GM23338 (cell line): ENCODE data around the gene ZNF474. TPM values are rescaled to one million over a fixed set of nuclear protein-coding genes. Genes with fewer than 3 reads are reported as not detected.

ENCODE experiments used
- ATAC-seq: fragments of 200-7000 bp; cut with Tn5 transposase; 3 replicates; pipeline ENCODE4 v1.9.1; 2020
- DNase-seq: peaks from one replicate; pipeline ENCODE4 v3.0.0-alpha.2; 2015; ENCODE audit warnings: low spot score
- H2AFZ ChIP-seq: fragments of 200-600 bp; sonication (generic); 2 replicates; pipeline ENCODE4 v1.8.0; 2016; ENCODE audit warnings: antibody characterized with exemption, mild to moderate bottlenecking, moderate library complexity
- H3F3A ChIP-seq: fragments of 200-600 bp; sonication (generic); replicated peaks from 2 replicates; pipeline ENCODE4 v1.8.0; 2017; ENCODE audit warnings: antibody characterized with exemption, mixed run types, low read depth
- H3K27ac ChIP-seq: fragments of 200-600 bp; sonication (generic); 2 replicates; pipeline ENCODE4 v1.6.1; 2016; ENCODE audit warnings: low read depth
- H3K27me3 ChIP-seq: fragments of 200-600 bp; sonication (generic); 2 replicates; pipeline ENCODE4 v1.8.0; 2016; ENCODE audit warnings: mild to moderate bottlenecking, mixed run types, moderate library complexity; ENCODE audit not compliant: insufficient read depth
- H3K36me3 ChIP-seq: fragments of 200-600 bp; sonication (generic); 2 replicates; pipeline ENCODE4 v1.8.0; 2016; ENCODE audit warnings: mild to moderate bottlenecking; ENCODE audit not compliant: insufficient read depth
- H3K4me1 ChIP-seq: fragments of 200-600 bp; sonication (generic); 2 replicates; pipeline ENCODE4 v1.8.0; 2016; ENCODE audit warnings: mild to moderate bottlenecking, moderate library complexity; ENCODE audit not compliant: insufficient read depth
- H3K4me2 ChIP-seq: fragments of 200-600 bp; sonication (generic); 2 replicates; pipeline ENCODE4 v1.7.1; 2017; ENCODE audit warnings: mixed run types
- H3K4me3 ChIP-seq: fragments of 200-600 bp; sonication (generic); 2 replicates; pipeline ENCODE4 v1.6.1; 2016; ENCODE audit warnings: mixed run types
- H3K79me2 ChIP-seq: fragments of 200-600 bp; sonication (generic); replicated peaks from 2 replicates; pipeline ENCODE4 v1.8.0; 2017; ENCODE audit warnings: mild to moderate bottlenecking; ENCODE audit not compliant: insufficient read depth
- H3K9me2 ChIP-seq: fragments of 200-600 bp; sonication (generic); 2 replicates; pipeline ENCODE4 v1.8.0; 2017; ENCODE audit not compliant: insufficient read depth
- H4K20me1 ChIP-seq: fragments of 200-600 bp; sonication (generic); replicated peaks from 2 replicates; pipeline ENCODE4 v1.8.0; 2017; ENCODE audit warnings: mild to moderate bottlenecking; ENCODE audit not compliant: insufficient read depth
- H3K27ac Mint-ChIP-seq: 2 replicates; pipeline ENCODE4 v1.8.0; 2020; ENCODE audit warnings: inconsistent platforms, mild to moderate bottlenecking, moderate library complexity, mixed read lengths
- H3K27me3 Mint-ChIP-seq: 3 replicates; pipeline ENCODE4 v1.8.0; 2022; ENCODE audit warnings: low read depth, mild to moderate bottlenecking, moderate library complexity, mixed read lengths, inconsistent platforms; ENCODE audit not compliant: insufficient read depth, poor library complexity
- H3K36me3 Mint-ChIP-seq: 3 replicates; pipeline ENCODE4 v1.8.0; 2021; ENCODE audit warnings: low read depth, mild to moderate bottlenecking, inconsistent platforms, moderate library complexity, mixed read lengths
- H3K4me1 Mint-ChIP-seq: 3 replicates; pipeline ENCODE4 v1.8.0; 2020; ENCODE audit warnings: mild to moderate bottlenecking, inconsistent platforms, mixed read lengths
- H3K4me3 Mint-ChIP-seq: 3 replicates; pipeline ENCODE4 v1.8.0; 2021; ENCODE audit warnings: moderate library complexity, mild to moderate bottlenecking, inconsistent platforms, mixed read lengths
- H3K9me3 Mint-ChIP-seq: 3 replicates; pipeline ENCODE4 v1.8.0; 2020; ENCODE audit warnings: moderate library complexity, mild to moderate bottlenecking, inconsistent platforms, mixed read lengths
- CREB1 ChIP-seq: fragments of 250-450 bp; sonication (Bioruptor Pico); IDR thresholded peaks from 2 replicates; pipeline ENCODE4 v1.5.0; 2020; ENCODE audit warnings: low read depth, mild to moderate bottlenecking, moderate library complexity
- CTCF ChIP-seq, 2 experiments: fragments of 200-600 bp in 1 of 2; sonication (generic) in 1 of 2; conservative IDR thresholded peaks; 2 replicates each; pipeline versions ENCODE4 v1.5.1 to v1.6.1; 2016 to 2017; ENCODE audit warnings: antibody characterized with exemption in 2 of 2, low read depth in 2 of 2, mild to moderate bottlenecking in 2 of 2, moderate library complexity in 1 of 2
- ETS1 ChIP-seq: IDR thresholded peaks from 2 replicates; pipeline ENCODE4 v1.6.1; 2016; ENCODE audit warnings: antibody characterized with exemption
- EZH2 ChIP-seq: fragments of 200-600 bp; sonication (generic); IDR thresholded peaks from one replicate; pipeline ENCODE4 v1.8.0; 2017; ENCODE audit warnings: antibody characterized with exemption, mild to moderate bottlenecking, low read depth; ENCODE audit not compliant: unreplicated experiment
- EZH2phosphoT487 ChIP-seq: fragments of 200-600 bp; sonication (generic); IDR thresholded peaks from one replicate; pipeline ENCODE4 v1.8.1; 2018; ENCODE audit warnings: antibody characterized with exemption; ENCODE audit not compliant: unreplicated experiment
- JUNB ChIP-seq: IDR thresholded peaks from one replicate; pipeline ENCODE4 v1.6.1; 2016; ENCODE audit warnings: antibody characterized with exemption; ENCODE audit not compliant: unreplicated experiment
- NANOG ChIP-seq: IDR thresholded peaks from 2 replicates; pipeline ENCODE4 v1.6.1; 2016; ENCODE audit warnings: antibody characterized with exemption, borderline replicate concordance
- POLR2AphosphoS5 ChIP-seq: IDR thresholded peaks from 2 replicates; pipeline ENCODE4 v1.6.1; 2016; ENCODE audit warnings: antibody characterized with exemption, low read depth
- STAT1 ChIP-seq: IDR thresholded peaks from one replicate; pipeline ENCODE4 v1.6.1; 2016; ENCODE audit warnings: antibody characterized with exemption; ENCODE audit not compliant: unreplicated experiment
- ZNF114 ChIP-seq: fragments of 250-450 bp; sonication (Bioruptor Pico); IDR thresholded peaks from 2 replicates; pipeline ENCODE4 v1.5.0; 2020; ENCODE audit warnings: mild to moderate bottlenecking, moderate library complexity
- polyA plus RNA-seq: library from polyadenylated mRNA; unstranded; fragments of >200 nt; fragmentation: Nextera tagmentation; extraction: Ambion mirVana; gene quantifications from 2 replicates; pipeline ENCODE4 v1.2.1, GENCODE V29; 2016
- total RNA-seq: library from RNA; depleted of rRNA; stranded (reverse); fragments of >200 nt; shearing (Covaris generic); gene quantifications from 2 replicates; pipeline ENCODE4 v1.2.3, GENCODE V29; 2014
- TF ChIP-seq, protein P1 (sequence below): IDR thresholded peaks from one replicate; pipeline ENCODE4 v1.6.1; 2018; ENCODE audit warnings: antibody characterized with exemption; ENCODE audit not compliant: unreplicated experiment

Gene ZNF474
- total and polyA plus RNA-seq, 2 experiments from 2014 or later = 0.59 TPM; not detected in 1

DNA sequence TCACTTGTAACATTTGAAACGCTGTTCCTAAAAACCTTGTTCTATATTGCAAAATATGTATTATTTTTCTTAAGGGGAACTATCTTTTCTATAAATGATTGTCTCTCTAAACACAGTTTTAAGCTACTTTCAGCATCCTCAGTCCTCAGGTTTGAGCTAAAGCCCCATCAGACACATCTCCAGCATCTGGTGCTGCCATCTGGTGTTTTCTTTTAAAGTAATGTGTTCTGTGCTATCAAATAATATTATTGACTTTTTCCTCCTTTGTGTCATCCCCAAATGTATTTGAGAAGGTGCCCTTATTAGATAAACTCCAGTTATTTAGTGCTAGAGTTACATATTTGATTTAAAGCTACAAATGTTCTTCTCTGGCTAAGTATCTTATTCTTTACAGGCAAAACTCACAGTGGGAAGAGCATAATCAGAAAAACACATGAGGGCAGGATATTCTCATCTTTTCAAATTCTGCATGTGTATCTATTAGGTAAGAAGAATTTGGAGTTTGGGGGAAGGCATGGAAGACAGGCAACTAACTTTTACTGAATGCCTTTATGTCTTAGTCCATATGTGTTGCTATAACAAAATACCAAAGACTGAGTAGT lies 27.5 kb downstream of the ZNF474 start:
- Mint-ChIP-seq H3K27me3 (peaks cover 2% of the 10 kb centered on the region), H3K27ac (no peak overlapping the region), H3K4me1 (no peaks in the 10 kb centered on the region; the same call in 2 of the 3 replicates), H3K4me3 (no peak overlapping the region), H3K9me3 (no peaks in the 10 kb centered on the region), H3K36me3 (no peaks in the 10 kb centered on the region)
- Histone ChIP-seq H3K79me2 (no peaks in the 10 kb centered on the region), H3K27me3 (no peaks in the 10 kb centered on the region), H3K4me3 (no peak overlapping the region), H3K9me2 (no peaks in the 10 kb centered on the region), H2AFZ (no peak overlapping the region), H3K36me3 (no peaks in the 10 kb centered on the region), H3F3A (no peaks in the 10 kb centered on the region), H4K20me1 (no peaks in the 10 kb centered on the region), H3K27ac (no peak overlapping the region), H3K4me1 (no peaks in the 10 kb centered on the region), H3K4me2 (no peak overlapping the region)
- ATAC-seq = peak; percentile 61
- no peak for TF ChIP-seq EZH2phosphoT487
- TF ChIP-seq CTCF (conservative IDR thresholded peaks at IDR 0.05; ENCODE audit: low read depth in 2 of 2) = peak; percentile 67 to 72
- no peak for TF ChIP-seq CREB1 (CRISPR knock-in tag)
- no peak for TF ChIP-seq POLR2AphosphoS5
- peak; percentile 65 for DNase-seq

- H3K4me2 ChIP-seq = no peak overlapping the region
- Mint-ChIP-seq H3K27me3 (peaks cover 2% of the 10 kb centered on the region), H3K4me1 (peaks cover 15% of the 10 kb centered on the region)
- TF ChIP-seq POLR2AphosphoS5 (no peak), NANOG (no peak), JUNB (no peak), EZH2phosphoT487 (no peak), CREB1 (CRISPR knock-in tag) (no peak), ETS1 (no peak), EZH2 (no peak), STAT1 (no peak), ZNF114 (CRISPR knock-in tag) (no peak)
- TF ChIP-seq, protein P1, sequence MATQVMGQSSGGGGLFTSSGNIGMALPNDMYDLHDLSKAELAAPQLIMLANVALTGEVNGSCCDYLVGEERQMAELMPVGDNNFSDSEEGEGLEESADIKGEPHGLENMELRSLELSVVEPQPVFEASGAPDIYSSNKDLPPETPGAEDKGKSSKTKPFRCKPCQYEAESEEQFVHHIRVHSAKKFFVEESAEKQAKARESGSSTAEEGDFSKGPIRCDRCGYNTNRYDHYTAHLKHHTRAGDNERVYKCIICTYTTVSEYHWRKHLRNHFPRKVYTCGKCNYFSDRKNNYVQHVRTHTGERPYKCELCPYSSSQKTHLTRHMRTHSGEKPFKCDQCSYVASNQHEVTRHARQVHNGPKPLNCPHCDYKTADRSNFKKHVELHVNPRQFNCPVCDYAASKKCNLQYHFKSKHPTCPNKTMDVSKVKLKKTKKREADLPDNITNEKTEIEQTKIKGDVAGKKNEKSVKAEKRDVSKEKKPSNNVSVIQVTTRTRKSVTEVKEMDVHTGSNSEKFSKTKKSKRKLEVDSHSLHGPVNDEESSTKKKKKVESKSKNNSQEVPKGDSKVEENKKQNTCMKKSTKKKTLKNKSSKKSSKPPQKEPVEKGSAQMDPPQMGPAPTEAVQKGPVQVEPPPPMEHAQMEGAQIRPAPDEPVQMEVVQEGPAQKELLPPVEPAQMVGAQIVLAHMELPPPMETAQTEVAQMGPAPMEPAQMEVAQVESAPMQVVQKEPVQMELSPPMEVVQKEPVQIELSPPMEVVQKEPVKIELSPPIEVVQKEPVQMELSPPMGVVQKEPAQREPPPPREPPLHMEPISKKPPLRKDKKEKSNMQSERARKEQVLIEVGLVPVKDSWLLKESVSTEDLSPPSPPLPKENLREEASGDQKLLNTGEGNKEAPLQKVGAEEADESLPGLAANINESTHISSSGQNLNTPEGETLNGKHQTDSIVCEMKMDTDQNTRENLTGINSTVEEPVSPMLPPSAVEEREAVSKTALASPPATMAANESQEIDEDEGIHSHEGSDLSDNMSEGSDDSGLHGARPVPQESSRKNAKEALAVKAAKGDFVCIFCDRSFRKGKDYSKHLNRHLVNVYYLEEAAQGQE = no peak
These were observed 32.8 kb downstream of the ZNF474 start for GRCh38 chr5:122162100-122162638.

More at GRCh38 chr5:122162100-122162638, 32.8 kb downstream of the ZNF474 start:
- Mint-ChIP-seq H3K36me3 (no peaks in the 10 kb centered on the region), H3K4me3 (no peak overlapping the region), H3K27ac (no peak overlapping the region), H3K9me3 (no peaks in the 10 kb centered on the region)
- Histone ChIP-seq H4K20me1 (no peaks in the 10 kb centered on the region), H3K36me3 (no peaks in the 10 kb centered on the region), H3K4me3 (no peak overlapping the region), H3K4me1 (0 out of 2 replicates have a peak, but pooled peaks cover 6% of the 10 kb centered on the region), H3K27me3 (no peaks in the 10 kb centered on the region), H3F3A (no peaks in the 10 kb centered on the region), H3K79me2 (no peaks in the 10 kb centered on the region), H3K27ac (no peak overlapping the region), H3K9me2 (no peaks in the 10 kb centered on the region), H2AFZ (no peak overlapping the region)
- ATAC-seq = no peak
- no peak for DNase-seq
